Panc1 (cell line): Measurements from ENCODE around the gene SYNPR. TPM values are rescaled to one million over a fixed set of nuclear protein-coding genes. Genes with fewer than 3 reads are reported as not detected.

ENCODE experiments used
- ATAC-seq: fragments of 200-7000 bp; cut with Tn5 transposase; 2 replicates; pipeline ENCODE4 v1.9.1; 2020; ENCODE audit warnings: mild to moderate bottlenecking, moderate library complexity
- BruUV-seq: library from RNA; stranded (reverse); fragments of 400-500 nt; replicated peaks from 2 replicates; lab custom pipeline; 2021; lab: Mats Ljungman, UMichigan
- CTCF ChIA-PET: fragments of 300-600 bp; sonication (Branson Sonifier 250); formaldehyde crosslinking; loops from one replicate; lab custom pipeline; 2022; ENCODE audit warnings: antibody characterized with exemption; lab: Charles Lee
- POLR2A ChIA-PET: fragments of 300-600 bp; sonication (Branson Sonifier 250); formaldehyde crosslinking; loops from one replicate; lab custom pipeline; 2022; ENCODE audit warnings: antibody characterized with exemption; lab: Charles Lee
- DNase-seq: peaks from one replicate; pipeline ENCODE4 v3.0.0-alpha.2; 2010; ENCODE audit warnings: low read depth, low spot score
- H3K27ac ChIP-seq: 2 replicates; pipeline ENCODE4 v1.5.1; 2011; ENCODE audit warnings: mild to moderate bottlenecking, low read length, inconsistent platforms
- H3K27me3 ChIP-seq: fragments of 200-500 bp; sonication (Bioruptor generic); 2 replicates; pipeline ENCODE4 v1.6.0; 2014; ENCODE audit warnings: low read length, inconsistent platforms; ENCODE audit not compliant: control insufficient read depth, insufficient read depth
- H3K36me3 ChIP-seq: fragments of 200-500 bp; sonication (Bioruptor generic); 2 replicates; pipeline ENCODE4 v1.5.1; 2014; ENCODE audit warnings: inconsistent platforms, mild to moderate bottlenecking, low read length, moderate library complexity; ENCODE audit not compliant: control insufficient read depth, insufficient read depth
- H3K4me1 ChIP-seq: 2 replicates; pipeline ENCODE4 v1.5.1; 2011; ENCODE audit warnings: inconsistent platforms, mild to moderate bottlenecking, low read length, moderate library complexity; ENCODE audit not compliant: control insufficient read depth, insufficient read depth
- H3K4me3 ChIP-seq, 2 experiments: 2 replicates each; pipeline ENCODE4 v1.5.1; 2011 to 2012; ENCODE audit warnings: low read depth in 2 of 2, low read length in 2 of 2, mild to moderate bottlenecking in 2 of 2, inconsistent platforms in 1 of 2, moderate library complexity in 1 of 2
- H3K9me3 ChIP-seq: fragments of 200-500 bp; sonication (Bioruptor generic); 2 replicates; pipeline ENCODE4 v1.5.1; 2014; ENCODE audit warnings: low read depth, mild to moderate bottlenecking, inconsistent platforms, low read length, moderate library complexity; ENCODE audit not compliant: control insufficient read depth, insufficient read depth
- POLR2AphosphoS5 ChIP-seq: IDR thresholded peaks from 2 replicates; pipeline ENCODE4 v1.6.1; 2012; ENCODE audit warnings: mild to moderate bottlenecking, low read depth, low read length, moderate library complexity
- SIN3A ChIP-seq: IDR thresholded peaks from 2 replicates; pipeline ENCODE4 v1.6.1; 2012; ENCODE audit warnings: low read depth, mild to moderate bottlenecking, low read length, moderate library complexity, borderline replicate concordance; ENCODE audit not compliant: insufficient read depth
- TCF7L2 ChIP-seq: IDR thresholded peaks from 2 replicates; pipeline ENCODE4 v1.6.1; 2011; ENCODE audit warnings: mild to moderate bottlenecking, low read depth, low read length, inconsistent platforms
- in situ Hi-C: cut with HindIII; loops from 2 replicates; pipeline ENCODE4 v1.10.0; 2016; ENCODE audit warnings: low sequenced_read_pairs, low pct_unique_long_range_greater_than_20kb
- intact Hi-C: fragments of 100-400 bp; cut with micrococcal nuclease; formaldehyde crosslinking; loops from one replicate; pipeline ENCODE4 v1.10.0; 2022; ENCODE audit not compliant: unreplicated experiment
- total RNA-seq: library from RNA; stranded (reverse); gene quantifications from one replicate; pipeline ENCODE4 v1.2.1, GENCODE V29; 2021; ENCODE audit not compliant: unreplicated experiment
- TF ChIP-seq, protein P1 (sequence below): fragments of 450-650 bp; IDR thresholded peaks from 2 replicates; pipeline ENCODE4 v1.5.1; 2017; ENCODE audit warnings: mild to moderate bottlenecking
- TF ChIP-seq, protein P2 (sequence below), 2 experiments: IDR thresholded peaks; 2 replicates each; pipeline ENCODE4 v1.6.1; 2011 to 2012; ENCODE audit warnings: low read depth in 2 of 2, control low read depth in 1 of 2, low read length in 1 of 2, mild to moderate bottlenecking in 1 of 2, moderate library complexity in 1 of 2; ENCODE audit not compliant: insufficient read depth in 1 of 2

Gene SYNPR
- total RNA-seq, 1 experiment from 2014 or later, result not detected

DNA sequence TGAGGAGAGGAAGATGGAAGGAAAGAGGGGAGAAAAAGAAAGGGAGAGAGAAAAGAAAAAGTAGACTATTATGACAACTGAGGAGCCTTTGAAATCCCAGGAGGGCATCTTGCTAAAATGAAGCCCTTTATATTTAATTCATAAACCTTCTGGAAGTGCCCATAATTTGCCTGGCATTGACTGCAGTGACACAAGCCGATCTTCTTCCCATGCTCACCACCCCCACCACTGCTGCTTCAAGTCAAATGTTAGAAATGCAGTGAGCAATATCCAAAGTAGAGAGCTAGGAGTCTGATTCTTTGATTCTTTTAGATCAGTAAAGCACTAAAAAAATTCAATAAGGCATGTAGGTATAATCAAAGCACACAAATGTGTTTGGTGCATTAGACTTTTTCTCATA, 235.7 kb downstream of the SYNPR start:
- Histone ChIP-seq H3K36me3 (no peaks in the 10 kb centered on the region), H3K4me1 (no peaks in the 10 kb centered on the region), H3K9me3 (no peaks in the 10 kb centered on the region), H3K27me3 (no peaks in the 10 kb centered on the region), H3K4me3 (no peak overlapping the region), H3K27ac (no peak overlapping the region)
- DNase-seq (no peak), ATAC-seq (no peak)
- intact Hi-C loops, result no loop called here
- ChIA-PET POLR2A (no interaction called here), CTCF (no interaction called here)
- no peak for TF ChIP-seq POLR2AphosphoS5
- TF ChIP-seq, protein P1, sequence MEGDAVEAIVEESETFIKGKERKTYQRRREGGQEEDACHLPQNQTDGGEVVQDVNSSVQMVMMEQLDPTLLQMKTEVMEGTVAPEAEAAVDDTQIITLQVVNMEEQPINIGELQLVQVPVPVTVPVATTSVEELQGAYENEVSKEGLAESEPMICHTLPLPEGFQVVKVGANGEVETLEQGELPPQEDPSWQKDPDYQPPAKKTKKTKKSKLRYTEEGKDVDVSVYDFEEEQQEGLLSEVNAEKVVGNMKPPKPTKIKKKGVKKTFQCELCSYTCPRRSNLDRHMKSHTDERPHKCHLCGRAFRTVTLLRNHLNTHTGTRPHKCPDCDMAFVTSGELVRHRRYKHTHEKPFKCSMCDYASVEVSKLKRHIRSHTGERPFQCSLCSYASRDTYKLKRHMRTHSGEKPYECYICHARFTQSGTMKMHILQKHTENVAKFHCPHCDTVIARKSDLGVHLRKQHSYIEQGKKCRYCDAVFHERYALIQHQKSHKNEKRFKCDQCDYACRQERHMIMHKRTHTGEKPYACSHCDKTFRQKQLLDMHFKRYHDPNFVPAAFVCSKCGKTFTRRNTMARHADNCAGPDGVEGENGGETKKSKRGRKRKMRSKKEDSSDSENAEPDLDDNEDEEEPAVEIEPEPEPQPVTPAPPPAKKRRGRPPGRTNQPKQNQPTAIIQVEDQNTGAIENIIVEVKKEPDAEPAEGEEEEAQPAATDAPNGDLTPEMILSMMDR, result no peak
- TF ChIP-seq, protein P2, sequence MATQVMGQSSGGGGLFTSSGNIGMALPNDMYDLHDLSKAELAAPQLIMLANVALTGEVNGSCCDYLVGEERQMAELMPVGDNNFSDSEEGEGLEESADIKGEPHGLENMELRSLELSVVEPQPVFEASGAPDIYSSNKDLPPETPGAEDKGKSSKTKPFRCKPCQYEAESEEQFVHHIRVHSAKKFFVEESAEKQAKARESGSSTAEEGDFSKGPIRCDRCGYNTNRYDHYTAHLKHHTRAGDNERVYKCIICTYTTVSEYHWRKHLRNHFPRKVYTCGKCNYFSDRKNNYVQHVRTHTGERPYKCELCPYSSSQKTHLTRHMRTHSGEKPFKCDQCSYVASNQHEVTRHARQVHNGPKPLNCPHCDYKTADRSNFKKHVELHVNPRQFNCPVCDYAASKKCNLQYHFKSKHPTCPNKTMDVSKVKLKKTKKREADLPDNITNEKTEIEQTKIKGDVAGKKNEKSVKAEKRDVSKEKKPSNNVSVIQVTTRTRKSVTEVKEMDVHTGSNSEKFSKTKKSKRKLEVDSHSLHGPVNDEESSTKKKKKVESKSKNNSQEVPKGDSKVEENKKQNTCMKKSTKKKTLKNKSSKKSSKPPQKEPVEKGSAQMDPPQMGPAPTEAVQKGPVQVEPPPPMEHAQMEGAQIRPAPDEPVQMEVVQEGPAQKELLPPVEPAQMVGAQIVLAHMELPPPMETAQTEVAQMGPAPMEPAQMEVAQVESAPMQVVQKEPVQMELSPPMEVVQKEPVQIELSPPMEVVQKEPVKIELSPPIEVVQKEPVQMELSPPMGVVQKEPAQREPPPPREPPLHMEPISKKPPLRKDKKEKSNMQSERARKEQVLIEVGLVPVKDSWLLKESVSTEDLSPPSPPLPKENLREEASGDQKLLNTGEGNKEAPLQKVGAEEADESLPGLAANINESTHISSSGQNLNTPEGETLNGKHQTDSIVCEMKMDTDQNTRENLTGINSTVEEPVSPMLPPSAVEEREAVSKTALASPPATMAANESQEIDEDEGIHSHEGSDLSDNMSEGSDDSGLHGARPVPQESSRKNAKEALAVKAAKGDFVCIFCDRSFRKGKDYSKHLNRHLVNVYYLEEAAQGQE (IDR thresholded peaks at IDR 0.05; ENCODE audit: insufficient read depth in 1 of 2, low read depth in 2 of 2, low read length in 1 of 2), result no peak
- BruUV-seq, result no TSS peak
- in situ Hi-C loops, result no loop called here

GRCh38 chr3:63514678-63515077, 236.6 kb downstream of the SYNPR start:
- H3K9me3 ChIP-seq, result no peaks in the 10 kb centered on the region
- H3K4me3 ChIP-seq, result no peak overlapping the region

More at GRCh38 chr3:63514678-63515077, 236.6 kb downstream of the SYNPR start:
- Histone ChIP-seq H3K27ac (no peak overlapping the region), H3K4me1 (no peaks in the 10 kb centered on the region), H3K27me3 (no peaks in the 10 kb centered on the region), H3K36me3 (no peaks in the 10 kb centered on the region)
- CTCF ChIA-PET, result no interaction called here
- TF ChIP-seq SIN3A, result no peak
- TF ChIP-seq, protein P2 (IDR thresholded peaks at IDR 0.05; ENCODE audit: insufficient read depth in 1 of 2, low read depth in 2 of 2, low read length in 1 of 2), result no peak
- TF ChIP-seq POLR2AphosphoS5, result no peak
- TF ChIP-seq TCF7L2, result no peak
- TF ChIP-seq, protein P1, result no peak
- no TSS peak for BruUV-seq
- ATAC-seq (no peak), DNase-seq (no peak)
- in situ Hi-C loops, result no loop called here
- intact Hi-C loops, result no loop called here
- POLR2A ChIA-PET, result no interaction called here
